Measurements from ENCODE around the gene OSBPL5. TPM values are rescaled to one million over a fixed set of nuclear protein-coding genes. Genes with fewer than 3 reads are reported as not detected.

Gene OSBPL5
- total RNA-seq, 2 experiments from 2014 or later: 10.1 to 11.0 TPM

- H3K36me3 Mint-ChIP-seq (ENCODE audit: low read depth): no peaks in the 10 kb centered on the region
- H3K4me1 Mint-ChIP-seq (ENCODE audit: low read depth): no peaks in the 10 kb centered on the region
- ATAC-seq (no peak), DNase-seq (no peak)
- ChIA-PET POLR2A (no interaction called here), CTCF (no interaction called here)
- H3K27me3 Mint-ChIP-seq (ENCODE audit: low read depth): no peaks in the 10 kb centered on the region
- no peaks in the 10 kb centered on the region for H3K9me3 Mint-ChIP-seq (ENCODE audit: insufficient read depth)
- no peak overlapping the region for H3K4me3 Mint-ChIP-seq
- H3K27ac Mint-ChIP-seq: no peak overlapping the region
These were observed 17.5 kb downstream of the OSBPL5 start for GRCh38 chr11:3147626-3148025.

DNA sequence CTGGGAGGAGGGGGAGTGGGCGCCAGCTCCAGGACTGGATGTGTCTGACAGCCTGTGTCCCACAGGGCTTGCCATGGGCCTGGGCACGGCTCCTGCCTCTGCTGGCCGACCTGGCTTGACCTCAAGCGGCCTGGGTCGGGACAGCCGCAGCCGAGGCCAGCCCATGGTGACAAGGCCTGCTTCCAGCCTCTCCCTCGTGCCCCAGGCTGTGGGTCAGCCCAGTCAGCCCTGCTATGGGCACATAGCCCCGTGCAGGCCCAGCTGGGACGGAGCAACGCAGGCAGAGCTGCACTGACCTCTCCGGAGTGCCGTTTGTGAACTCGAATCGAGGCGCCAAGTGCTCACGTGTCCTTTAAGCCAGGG, 17.9 kb downstream of the OSBPL5 start:
- Mint-ChIP-seq H3K27ac (no peak overlapping the region), H3K4me1 (ENCODE audit: low read depth) (no peaks in the 10 kb centered on the region), H3K9me3 (ENCODE audit: insufficient read depth) (no peaks in the 10 kb centered on the region), H3K27me3 (ENCODE audit: low read depth) (no peaks in the 10 kb centered on the region), H3K36me3 (ENCODE audit: low read depth) (no peaks in the 10 kb centered on the region), H3K4me3 (no peak overlapping the region)
- no peak for DNase-seq
- CTCF ChIA-PET: no interaction called here
- no peak for ATAC-seq
- POLR2A ChIA-PET: no interaction called here

DNA sequence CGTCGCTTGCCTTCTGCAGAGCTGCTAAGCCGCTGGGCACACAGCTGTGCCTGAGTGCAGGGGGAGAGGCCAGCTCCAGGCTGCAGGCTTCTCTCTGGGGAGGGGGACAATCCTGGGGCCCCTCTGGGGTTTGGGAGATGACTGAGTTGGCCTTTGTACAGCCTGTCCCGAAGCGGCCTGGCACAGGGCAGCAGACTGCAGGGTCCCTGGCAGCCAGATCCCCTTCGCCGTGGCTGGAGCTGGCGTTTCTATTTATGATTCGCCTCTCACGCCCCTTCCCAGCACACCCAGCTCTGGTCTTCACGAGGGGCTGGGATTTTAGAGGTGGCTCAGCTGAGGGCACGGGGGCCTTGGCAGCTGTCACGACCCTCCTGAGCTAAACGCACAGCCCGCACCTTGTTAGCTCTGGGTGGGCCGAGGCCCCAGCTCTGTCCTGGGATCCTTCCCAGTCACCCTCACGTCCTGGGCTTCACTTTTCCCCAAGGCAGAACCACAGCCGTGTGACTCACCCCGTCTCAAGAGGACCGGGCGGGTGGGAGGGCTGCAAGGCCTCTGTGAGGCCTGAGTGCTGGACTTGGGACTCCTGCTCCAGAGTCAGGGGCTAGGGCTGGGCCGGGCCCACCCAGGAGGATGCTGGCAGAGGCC, 18.4 kb downstream of the OSBPL5 start:
- H3K9me3 Mint-ChIP-seq (ENCODE audit: insufficient read depth): no peaks in the 10 kb centered on the region
- no peak for ATAC-seq
- CTCF ChIA-PET: no interaction called here

DNA sequence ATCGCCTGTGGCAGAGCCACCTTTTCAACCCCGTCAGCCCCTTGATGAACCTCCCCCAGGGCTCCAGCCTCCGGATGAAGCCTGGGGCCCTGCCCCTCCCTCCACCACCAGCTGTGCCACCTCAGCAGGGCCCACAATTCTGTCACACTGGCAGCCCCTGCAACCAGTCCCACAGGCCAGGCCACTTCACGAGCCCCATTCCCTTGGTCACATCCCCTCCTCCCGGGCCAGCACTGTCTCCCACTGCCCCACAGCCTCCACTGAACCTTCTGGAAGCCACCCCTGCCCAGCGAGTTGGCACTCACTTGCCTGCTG, 19.9 kb downstream of the OSBPL5 start:
- no peaks in the 10 kb centered on the region for H3K27me3 Mint-ChIP-seq (ENCODE audit: low read depth)
- H3K4me3 Mint-ChIP-seq: no peak overlapping the region
- H3K27ac Mint-ChIP-seq: no peak overlapping the region
- DNase-seq (no peak), ATAC-seq (no peak)
- CTCF ChIA-PET: no interaction called here
- POLR2A ChIA-PET: no interaction called here
- H3K36me3 Mint-ChIP-seq (ENCODE audit: low read depth): no peaks in the 10 kb centered on the region
- H3K4me1 Mint-ChIP-seq (ENCODE audit: low read depth): no peaks in the 10 kb centered on the region
- no peaks in the 10 kb centered on the region for H3K9me3 Mint-ChIP-seq (ENCODE audit: insufficient read depth)

More for the DNA sequence above, 18.4 kb downstream of the OSBPL5 start:
- no peaks in the 10 kb centered on the region for H3K36me3 Mint-ChIP-seq (ENCODE audit: low read depth)
- POLR2A ChIA-PET: no interaction called here
- no peak for DNase-seq
- H3K4me1 Mint-ChIP-seq (ENCODE audit: low read depth): no peaks in the 10 kb centered on the region
- H3K27me3 Mint-ChIP-seq (ENCODE audit: low read depth): no peaks in the 10 kb centered on the region
- no peak overlapping the region for H3K27ac Mint-ChIP-seq
- H3K4me3 Mint-ChIP-seq: no peak overlapping the region

GRCh38 chr11:3144296-3145205, 20.6 kb downstream of the OSBPL5 start:
- Mint-ChIP-seq H3K27me3 (ENCODE audit: low read depth) (no peaks in the 10 kb centered on the region), H3K4me1 (ENCODE audit: low read depth) (no peaks in the 10 kb centered on the region), H3K4me3 (no peak overlapping the region), H3K9me3 (ENCODE audit: insufficient read depth) (no peaks in the 10 kb centered on the region), H3K36me3 (ENCODE audit: low read depth) (no peaks in the 10 kb centered on the region), H3K27ac (no peak overlapping the region)
- ChIA-PET CTCF (no interaction called here), POLR2A (no interaction called here)
- ATAC-seq: no peak
- DNase-seq: no peak

DNA sequence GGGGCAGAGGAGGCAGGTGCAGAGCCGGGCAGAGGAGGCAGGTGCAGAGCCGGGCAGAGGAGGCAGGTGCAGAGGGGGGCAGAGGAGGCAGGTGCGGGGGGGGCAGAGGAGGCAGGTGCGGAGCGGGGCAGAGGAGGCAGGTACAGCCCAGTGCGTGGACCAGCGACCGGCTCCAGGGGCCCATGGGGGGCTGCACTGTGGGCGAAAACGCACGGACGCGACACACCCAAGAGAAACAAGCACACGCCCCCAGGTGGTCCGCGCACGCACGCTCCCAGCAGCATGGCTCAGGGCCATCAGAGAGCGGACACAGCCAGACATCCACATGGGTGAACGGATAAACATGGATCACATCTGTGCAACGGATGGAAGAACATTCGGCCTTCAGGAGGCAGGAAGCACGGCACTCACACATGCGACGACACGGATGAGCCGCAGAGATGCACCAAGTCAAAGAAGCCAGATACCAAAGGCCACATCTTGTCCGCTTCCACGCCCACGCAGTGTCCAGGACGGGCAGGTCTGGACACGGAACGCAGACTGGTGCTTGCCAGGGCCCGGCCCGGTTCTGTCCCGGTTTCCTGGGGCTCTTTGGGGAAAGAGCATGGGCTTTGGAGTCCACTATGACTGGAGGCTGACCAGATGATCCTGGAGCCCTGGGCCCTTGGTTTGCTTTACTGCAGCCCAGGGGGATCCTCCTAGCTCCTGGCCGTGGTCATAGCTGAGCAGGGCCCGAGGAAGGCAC, 21.8 kb downstream of the OSBPL5 start:
- Mint-ChIP-seq H3K4me3 (no peak overlapping the region), H3K27me3 (ENCODE audit: low read depth) (no peaks in the 10 kb centered on the region), H3K9me3 (ENCODE audit: insufficient read depth) (no peaks in the 10 kb centered on the region), H3K36me3 (ENCODE audit: low read depth) (no peaks in the 10 kb centered on the region), H3K4me1 (ENCODE audit: low read depth) (no peaks in the 10 kb centered on the region), H3K27ac (no peak overlapping the region)
- POLR2A ChIA-PET: no interaction called here
- ATAC-seq: no peak
- DNase-seq: no peak
- CTCF ChIA-PET: no interaction called here

DNA sequence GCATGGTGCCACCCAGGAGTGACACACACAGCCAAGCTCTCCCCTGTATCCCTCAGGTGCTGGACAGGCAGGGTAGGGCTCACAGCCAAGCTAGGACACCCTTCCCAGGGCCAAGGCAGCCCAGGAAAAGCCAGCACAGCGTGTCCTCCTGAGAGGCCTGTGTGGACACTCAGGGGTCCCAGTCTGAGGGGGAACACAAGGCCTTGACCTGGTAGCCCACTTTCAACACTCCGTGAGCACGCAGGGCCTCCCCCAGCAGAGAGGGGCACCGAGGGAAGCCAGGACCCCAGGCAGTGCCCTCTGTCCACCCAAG, 24.9 kb downstream of the OSBPL5 start:
- H3K9me3 Mint-ChIP-seq (ENCODE audit: insufficient read depth): no peaks in the 10 kb centered on the region
- no peaks in the 10 kb centered on the region for H3K27me3 Mint-ChIP-seq (ENCODE audit: low read depth)
- no peaks in the 10 kb centered on the region for H3K36me3 Mint-ChIP-seq (ENCODE audit: low read depth)
- ATAC-seq (no peak), DNase-seq (no peak)
- CTCF ChIA-PET: no interaction called here
- no peak overlapping the region for H3K4me3 Mint-ChIP-seq
- POLR2A ChIA-PET: no interaction called here
- peaks cover 29% of the 10 kb centered on the region for H3K4me1 Mint-ChIP-seq (ENCODE audit: low read depth)
- no peak overlapping the region for H3K27ac Mint-ChIP-seq

GRCh38 chr11:3139481-3140290, 25.4 kb downstream of the OSBPL5 start:
- H3K36me3 Mint-ChIP-seq (ENCODE audit: low read depth): no peaks in the 10 kb centered on the region
- ATAC-seq (no peak), DNase-seq (no peak)
- ChIA-PET CTCF (no interaction called here), POLR2A (no interaction called here)
- no peaks in the 10 kb centered on the region for H3K9me3 Mint-ChIP-seq (ENCODE audit: insufficient read depth)
- H3K27ac Mint-ChIP-seq: no peak overlapping the region
- H3K4me1 Mint-ChIP-seq (ENCODE audit: low read depth): peaks cover 33% of the 10 kb centered on the region
- H3K4me3 Mint-ChIP-seq: no peak overlapping the region
- no peaks in the 10 kb centered on the region for H3K27me3 Mint-ChIP-seq (ENCODE audit: low read depth)

- Mint-ChIP-seq H3K4me3 (no peak overlapping the region), H3K4me1 (ENCODE audit: low read depth) (peaks cover 33% of the 10 kb centered on the region), H3K27me3 (ENCODE audit: low read depth) (no peaks in the 10 kb centered on the region), H3K36me3 (ENCODE audit: low read depth) (no peaks in the 10 kb centered on the region), H3K9me3 (ENCODE audit: insufficient read depth) (no peaks in the 10 kb centered on the region), H3K27ac (no peak overlapping the region)
- no peak for ATAC-seq
- ChIA-PET POLR2A (no interaction called here), CTCF (no interaction called here)
- no peak for DNase-seq
These were observed 26.0 kb downstream of the OSBPL5 start for GRCh38 chr11:3139086-3139440.

GRCh38 chr11:3138178-3139085, 26.7 kb downstream of the OSBPL5 start:
- ChIA-PET POLR2A (no interaction called here), CTCF (no interaction called here)
- H3K27ac Mint-ChIP-seq: no peak overlapping the region

GRCh38 chr11:3137486-3138177, 27.5 kb downstream of the OSBPL5 start:
- Mint-ChIP-seq H3K36me3 (ENCODE audit: low read depth) (no peaks in the 10 kb centered on the region), H3K4me1 (ENCODE audit: low read depth) (peaks cover 33% of the 10 kb centered on the region), H3K4me3 (no peak overlapping the region), H3K27ac (no peak overlapping the region), H3K9me3 (ENCODE audit: insufficient read depth) (no peaks in the 10 kb centered on the region), H3K27me3 (ENCODE audit: low read depth) (no peaks in the 10 kb centered on the region)
- ChIA-PET POLR2A (no interaction called here), CTCF (no interaction called here)
- DNase-seq (no peak), ATAC-seq (no peak)

More at GRCh38 chr11:3138178-3139085, 26.7 kb downstream of the OSBPL5 start:
- no peak for DNase-seq
- no peak for ATAC-seq
- Mint-ChIP-seq H3K9me3 (ENCODE audit: insufficient read depth) (no peaks in the 10 kb centered on the region), H3K36me3 (ENCODE audit: low read depth) (no peaks in the 10 kb centered on the region), H3K27me3 (ENCODE audit: low read depth) (no peaks in the 10 kb centered on the region), H3K4me3 (no peak overlapping the region), H3K4me1 (ENCODE audit: low read depth) (peaks cover 33% of the 10 kb centered on the region)
